BE2C (cell line): ENCODE results near the gene CRIM1.

ENCODE experiments used
- DNase-seq: peaks from one replicate; pipeline ENCODE4 v3.0.0-alpha.2; 2020
- H3K27me3 ChIP-seq: fragments of 250-450 bp; sonication (Bioruptor Pico); 2 replicates; pipeline ENCODE4 v1.5.1; 2020; ENCODE audit warnings: mild to moderate bottlenecking
- H3K36me3 ChIP-seq: fragments of 250-450 bp; sonication (Bioruptor Pico); 2 replicates; pipeline ENCODE4 v1.5.1; 2020; ENCODE audit warnings: mild to moderate bottlenecking
- H3K4me1 ChIP-seq: fragments of 250-450 bp; sonication (Bioruptor Pico); 2 replicates; pipeline ENCODE4 v1.5.1; 2020
- H3K4me3 ChIP-seq: 2 replicates; pipeline ENCODE4 v1.5.1; 2011; ENCODE audit warnings: low read depth, low read length
- H3K9me3 ChIP-seq: fragments of 250-450 bp; sonication (Bioruptor Pico); 2 replicates; pipeline ENCODE4 v1.5.1; 2020
- TF ChIP-seq, protein P1 (sequence below): IDR thresholded peaks from 2 replicates; pipeline ENCODE4 v1.5.1; 2012; ENCODE audit warnings: mild to moderate bottlenecking, low read depth, low read length

CRIM1 gene

DNA sequence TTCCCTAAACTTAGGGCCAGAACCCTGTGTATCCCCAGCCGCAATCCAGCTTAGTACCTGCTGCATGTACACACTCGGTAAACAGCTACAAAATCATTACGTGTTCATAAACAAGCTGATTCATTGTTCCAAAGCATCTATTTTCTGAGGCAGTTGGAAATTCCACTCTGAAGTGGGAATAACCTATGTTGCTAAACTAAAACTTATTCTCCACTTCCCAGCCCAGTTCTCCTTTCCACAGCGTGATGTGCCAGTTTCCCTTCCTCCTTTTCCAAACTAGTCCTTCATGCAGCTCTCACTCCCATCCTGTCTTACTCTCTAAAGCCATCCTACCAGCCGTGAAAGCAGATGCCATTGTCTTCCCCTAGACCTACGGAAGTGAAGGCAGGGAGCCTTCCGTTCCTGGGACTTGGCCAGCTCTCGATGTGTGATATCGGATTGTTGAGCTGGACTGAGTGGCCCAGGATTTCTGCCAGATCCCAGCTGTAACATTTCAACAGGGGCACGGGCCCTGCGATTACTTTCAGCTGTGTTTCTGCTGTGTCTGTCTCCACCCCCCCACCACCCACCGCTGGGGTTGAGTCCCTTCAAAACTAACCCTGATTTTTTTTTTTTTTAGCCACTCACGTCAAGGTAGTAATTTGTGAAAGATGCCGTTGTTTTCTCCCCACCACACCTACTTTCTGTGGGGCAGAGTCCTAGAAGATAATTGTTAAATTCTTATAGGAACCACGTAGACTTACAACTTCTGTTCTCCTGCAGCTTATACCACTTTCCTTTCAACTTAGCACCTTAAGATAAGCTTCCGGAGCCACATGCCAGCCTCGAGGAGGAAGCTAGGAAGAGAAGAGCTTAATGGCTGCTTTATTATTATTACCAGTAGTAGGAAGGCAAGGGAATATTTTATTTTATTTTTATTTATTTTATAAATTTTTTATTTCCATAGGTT lies 100.9 kb downstream of the CRIM1 start:
- Histone ChIP-seq H3K27me3 (peaks cover 3% of the 10 kb centered on the region), H3K4me1 (no peaks in the 10 kb centered on the region), H3K9me3 (no peaks in the 10 kb centered on the region), H3K4me3 (no peak overlapping the region), H3K36me3 (no peaks in the 10 kb centered on the region)
- TF ChIP-seq, protein P1, sequence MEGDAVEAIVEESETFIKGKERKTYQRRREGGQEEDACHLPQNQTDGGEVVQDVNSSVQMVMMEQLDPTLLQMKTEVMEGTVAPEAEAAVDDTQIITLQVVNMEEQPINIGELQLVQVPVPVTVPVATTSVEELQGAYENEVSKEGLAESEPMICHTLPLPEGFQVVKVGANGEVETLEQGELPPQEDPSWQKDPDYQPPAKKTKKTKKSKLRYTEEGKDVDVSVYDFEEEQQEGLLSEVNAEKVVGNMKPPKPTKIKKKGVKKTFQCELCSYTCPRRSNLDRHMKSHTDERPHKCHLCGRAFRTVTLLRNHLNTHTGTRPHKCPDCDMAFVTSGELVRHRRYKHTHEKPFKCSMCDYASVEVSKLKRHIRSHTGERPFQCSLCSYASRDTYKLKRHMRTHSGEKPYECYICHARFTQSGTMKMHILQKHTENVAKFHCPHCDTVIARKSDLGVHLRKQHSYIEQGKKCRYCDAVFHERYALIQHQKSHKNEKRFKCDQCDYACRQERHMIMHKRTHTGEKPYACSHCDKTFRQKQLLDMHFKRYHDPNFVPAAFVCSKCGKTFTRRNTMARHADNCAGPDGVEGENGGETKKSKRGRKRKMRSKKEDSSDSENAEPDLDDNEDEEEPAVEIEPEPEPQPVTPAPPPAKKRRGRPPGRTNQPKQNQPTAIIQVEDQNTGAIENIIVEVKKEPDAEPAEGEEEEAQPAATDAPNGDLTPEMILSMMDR = no peak
- DNase-seq = no peak

GRCh38 chr2:36458106-36458505 lies 102.5 kb downstream of the CRIM1 start:
- Histone ChIP-seq H3K9me3 (no peaks in the 10 kb centered on the region), H3K27me3 (peaks cover 4% of the 10 kb centered on the region), H3K4me1 (no peaks in the 10 kb centered on the region), H3K4me3 (no peak overlapping the region), H3K36me3 (no peaks in the 10 kb centered on the region)
- TF ChIP-seq, protein P1 = no peak
- no peak for DNase-seq

- H3K4me1 ChIP-seq = no peaks in the 10 kb centered on the region
- TF ChIP-seq, protein P1 = peak; percentile 26
- H3K36me3 ChIP-seq = no peaks in the 10 kb centered on the region
- H3K4me3 ChIP-seq = no peak overlapping the region
- peaks cover 13% of the 10 kb centered on the region for H3K27me3 ChIP-seq
- H3K9me3 ChIP-seq = no peaks in the 10 kb centered on the region
- DNase-seq = no peak
Measured at GRCh38 chr2:36459725-36460137, 104.2 kb downstream of the CRIM1 start.

- Histone ChIP-seq H3K4me3 (no peak overlapping the region), H3K36me3 (no peaks in the 10 kb centered on the region), H3K9me3 (no peaks in the 10 kb centered on the region), H3K27me3 (peaks cover 13% of the 10 kb centered on the region), H3K4me1 (no peaks in the 10 kb centered on the region)
- no peak for DNase-seq
- TF ChIP-seq, protein P1 = no peak
Measured at GRCh38 chr2:36461039-36461681, 105.6 kb downstream of the CRIM1 start.

DNA sequence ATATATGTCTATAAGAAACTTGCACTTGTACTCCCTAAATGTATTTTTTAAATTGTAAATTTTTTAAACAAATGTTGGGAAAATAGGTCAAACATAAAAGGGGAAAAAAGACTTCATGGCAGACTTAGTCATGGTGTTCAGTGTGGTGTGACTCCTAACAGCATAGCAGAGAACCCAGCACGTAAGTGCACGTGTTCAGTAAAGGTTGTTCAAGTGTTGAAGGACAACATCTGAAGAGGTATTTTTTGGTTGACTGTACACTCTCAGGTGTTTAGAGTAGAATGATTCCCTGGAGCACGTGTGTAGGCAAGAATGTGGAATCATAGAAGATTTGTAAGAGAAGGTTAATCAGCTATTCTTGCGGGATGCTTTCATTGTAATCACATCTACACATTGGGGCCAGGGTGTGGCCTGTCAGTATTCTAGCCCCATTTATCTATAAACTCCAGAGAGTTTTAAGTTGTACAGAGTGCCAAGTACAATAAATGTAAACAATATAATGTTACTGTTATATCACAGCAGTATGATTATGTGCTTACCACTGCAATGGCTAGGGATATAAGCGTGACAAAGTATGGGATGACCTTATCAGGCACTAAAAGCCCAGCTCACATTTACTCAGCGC lies 106.8 kb downstream of the CRIM1 start:
- H3K27me3 ChIP-seq = peaks cover 10% of the 10 kb centered on the region
- no peaks in the 10 kb centered on the region for H3K4me1 ChIP-seq
- no peak overlapping the region for H3K4me3 ChIP-seq
- H3K9me3 ChIP-seq = no peaks in the 10 kb centered on the region
- no peak for DNase-seq
- H3K36me3 ChIP-seq = no peaks in the 10 kb centered on the region
- TF ChIP-seq, protein P1 = no peak
